H9 (cell line): ENCODE data around the gene TTYH2. TPM values are rescaled to one million over a fixed set of nuclear protein-coding genes. Genes with fewer than 3 reads are reported as not detected.

ENCODE experiments used
- DNase-seq: peaks from one replicate; pipeline ENCODE4 v3.0.0-alpha.2; 2017
- H2AFZ ChIP-seq: one replicate; pipeline ENCODE4 v1.6.1; 2013; ENCODE audit warnings: mild to moderate bottlenecking, low read length, control low read depth, moderate library complexity
- H2AK5ac ChIP-seq: 2 replicates; pipeline ENCODE4 v1.6.1; 2013; ENCODE audit warnings: low read length, control low read depth, mixed read lengths; ENCODE audit not compliant: insufficient read length
- H2BK120ac ChIP-seq: one replicate; pipeline ENCODE4 v1.6.1; 2013; ENCODE audit warnings: low read depth, mild to moderate bottlenecking, low read length, control low read depth, inconsistent platforms; ENCODE audit not compliant: poor library complexity, severe bottlenecking
- H2BK12ac ChIP-seq: 2 replicates; pipeline ENCODE4 v1.6.1; 2013; ENCODE audit warnings: low read length, control low read depth, mixed read lengths, low read depth; ENCODE audit not compliant: insufficient read length
- H2BK15ac ChIP-seq: 2 replicates; pipeline ENCODE4 v1.6.1; 2013; ENCODE audit warnings: low read depth, low read length, control low read depth
- H2BK20ac ChIP-seq: one replicate; pipeline ENCODE4 v1.6.1; 2013; ENCODE audit warnings: low read depth, mild to moderate bottlenecking, low read length, control low read depth, inconsistent platforms; ENCODE audit not compliant: poor library complexity, severe bottlenecking
- H2BK5ac ChIP-seq: 2 replicates; pipeline ENCODE4 v1.6.1; 2013; ENCODE audit warnings: low read length, control low read depth, mixed read lengths; ENCODE audit not compliant: insufficient read length
- H3K14ac ChIP-seq: 2 replicates; pipeline ENCODE4 v1.6.1; 2013; ENCODE audit warnings: low read length, control low read depth; ENCODE audit not compliant: insufficient read depth
- H3K18ac ChIP-seq: 2 replicates; pipeline ENCODE4 v1.6.1; 2013; ENCODE audit warnings: low read depth, mild to moderate bottlenecking, mixed read lengths, low read length, control low read depth; ENCODE audit not compliant: insufficient read length
- H3K23ac ChIP-seq: 2 replicates; pipeline ENCODE4 v1.6.1; 2013; ENCODE audit warnings: low read length, control low read depth, mixed read lengths, low read depth; ENCODE audit not compliant: insufficient read length
- H3K23me2 ChIP-seq: 2 replicates; pipeline ENCODE4 v1.6.1; 2013; ENCODE audit warnings: low read depth, mild to moderate bottlenecking, mixed read lengths, low read length, control low read depth; ENCODE audit not compliant: insufficient read length, poor library complexity, severe bottlenecking
- H3K27ac ChIP-seq: 2 replicates; pipeline ENCODE4 v1.5.1; 2013; ENCODE audit warnings: low read length, control low read depth, mixed read lengths, low read depth; ENCODE audit not compliant: insufficient read length
- H3K27me3 ChIP-seq: 2 replicates; pipeline ENCODE4 v1.6.1; 2013; ENCODE audit warnings: low read length, control low read depth, inconsistent platforms; ENCODE audit not compliant: insufficient read depth
- H3K4ac ChIP-seq: 2 replicates; pipeline ENCODE4 v1.6.1; 2013; ENCODE audit warnings: low read depth, mild to moderate bottlenecking, control low read depth, inconsistent platforms, low read length, moderate library complexity
- H3K4me1 ChIP-seq: 2 replicates; pipeline ENCODE4 v1.6.1; 2013; ENCODE audit warnings: low read length, control low read depth, inconsistent platforms; ENCODE audit not compliant: insufficient read depth
- H3K4me2 ChIP-seq: 2 replicates; pipeline ENCODE4 v1.6.1; 2013; ENCODE audit warnings: low read length, control low read depth, mixed read lengths; ENCODE audit not compliant: insufficient read length, insufficient read depth
- H3K56ac ChIP-seq: 2 replicates; pipeline ENCODE4 v1.6.1; 2013; ENCODE audit warnings: low read depth, mild to moderate bottlenecking, mixed read lengths, low read length, control low read depth; ENCODE audit not compliant: insufficient read length
- H3K79me1 ChIP-seq: 2 replicates; pipeline ENCODE4 v1.6.1; 2013; ENCODE audit warnings: low read depth, mild to moderate bottlenecking, moderate library complexity, low read length, control low read depth, inconsistent platforms; ENCODE audit not compliant: insufficient read depth, poor library complexity, severe bottlenecking
- H3K79me2 ChIP-seq: 2 replicates; pipeline ENCODE4 v1.6.1; 2013; ENCODE audit warnings: low read length, control low read depth, inconsistent platforms; ENCODE audit not compliant: insufficient read depth
- H3K9ac ChIP-seq: 2 replicates; pipeline ENCODE4 v1.6.1; 2013; ENCODE audit warnings: low read length, control low read depth, mixed read lengths; ENCODE audit not compliant: insufficient read length; ENCODE audit errors: extremely low read depth
- H3K9me3 ChIP-seq: one replicate; pipeline ENCODE4 v1.6.1; 2013; ENCODE audit warnings: low read depth, low read length, inconsistent platforms; ENCODE audit not compliant: control insufficient read depth
- H3T11ph ChIP-seq: one replicate; pipeline ENCODE4 v1.6.1; 2013; ENCODE audit warnings: mild to moderate bottlenecking, low read length, control low read depth, inconsistent platforms
- H4K20me1 ChIP-seq: one replicate; pipeline ENCODE4 v1.6.1; 2013; ENCODE audit not compliant: control insufficient read depth, insufficient read length, insufficient read depth
- H4K5ac ChIP-seq: 2 replicates; pipeline ENCODE4 v1.6.1; 2013; ENCODE audit warnings: low read depth, mild to moderate bottlenecking, mixed read lengths, low read length, control low read depth; ENCODE audit not compliant: insufficient read length
- H4K8ac ChIP-seq: replicated peaks from 2 replicates; pipeline ENCODE4 v1.6.1; 2013; ENCODE audit warnings: low read length, control low read depth, mixed read lengths, low read depth; ENCODE audit not compliant: insufficient read length
- H4K91ac ChIP-seq: 2 replicates; pipeline ENCODE4 v1.6.1; 2013; ENCODE audit warnings: low read depth, mild to moderate bottlenecking, moderate library complexity, mixed read lengths, low read length, control low read depth; ENCODE audit not compliant: insufficient read length
- H3K27ac Mint-ChIP-seq, 3 experiments: 2 replicates in 2 of 3; 3 replicates in 1 of 3; pipeline ENCODE4 v1.8.0; 2020 to 2021; ENCODE audit warnings: mixed read lengths in 3 of 3, mild to moderate bottlenecking in 1 of 3, moderate library complexity in 1 of 3
- H3K27me3 Mint-ChIP-seq: 2 replicates; pipeline ENCODE4 v1.8.0; 2021; ENCODE audit warnings: low read depth, mild to moderate bottlenecking, moderate library complexity, mixed read lengths
- H3K36me3 Mint-ChIP-seq, 3 experiments: 2 replicates in 2 of 3; 3 replicates in 1 of 3; pipeline ENCODE4 v1.8.0; 2020 to 2021; ENCODE audit warnings: low read depth in 3 of 3, mixed read lengths in 3 of 3; ENCODE audit not compliant: insufficient read depth in 1 of 3
- H3K4me1 Mint-ChIP-seq, 2 experiments: 2 replicates each; pipeline ENCODE4 v1.8.0; 2020; ENCODE audit warnings: mixed read lengths in 2 of 2
- H3K4me3 Mint-ChIP-seq, 2 experiments: 2 replicates in 1 of 2; 3 replicates in 1 of 2; pipeline ENCODE4 v1.8.0; 2020 to 2021; ENCODE audit warnings: mild to moderate bottlenecking in 2 of 2, mixed read lengths in 2 of 2, moderate library complexity in 1 of 2
- H3K9me3 Mint-ChIP-seq, 2 experiments: 2 replicates in 1 of 2; 3 replicates in 1 of 2; pipeline ENCODE4 v1.8.0; 2020; ENCODE audit warnings: mild to moderate bottlenecking in 2 of 2, mixed read lengths in 2 of 2, moderate library complexity in 1 of 2
- CTCF ChIP-seq: fragments of 200-600 bp; sonication (generic); conservative IDR thresholded peaks from 3 replicates; pipeline ENCODE4 v1.8.0; 2021; ENCODE audit warnings: antibody characterized with exemption, mild to moderate bottlenecking
- WGBS: extraction: QIAGEN DNeasy Blood & Tissue Kit; methylation state at CpG from one replicate; pipeline ENCODE4 v1.1.7; 2013; ENCODE audit warnings: missing lambda C conversion rate, low lambda C conversion rate, mixed read lengths; ENCODE audit not compliant: insufficient read length; ENCODE audit errors: extremely low coverage; 5-methylcytosine and 5-hydroxymethylcytosine counted together
- total RNA-seq: library from RNA; stranded (reverse); gene quantifications from 2 replicates; pipeline ENCODE4 v1.2.1, GENCODE V29; 2021

The TTYH2 gene
- total RNA-seq, 1 experiment from 2014 or later, result 1.6 TPM

DNA sequence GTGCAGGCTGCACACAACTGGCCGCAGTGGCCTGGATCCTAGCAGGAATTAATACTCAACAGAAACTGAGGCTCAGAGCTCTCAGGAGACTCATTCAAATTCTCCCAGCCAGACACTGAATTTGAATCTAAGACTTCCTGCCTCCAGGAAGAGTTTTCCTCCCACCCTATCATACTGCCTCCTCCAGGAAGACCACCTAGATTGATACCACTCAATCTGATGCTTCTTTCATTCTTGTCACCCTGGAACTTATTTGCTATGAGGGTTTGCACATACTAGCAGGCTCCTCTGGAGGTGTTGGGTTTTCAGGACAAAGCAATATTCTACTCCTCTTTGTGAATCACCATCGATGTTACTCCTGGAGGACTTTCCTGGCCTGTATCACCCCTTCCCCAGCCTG is 15.6 kb upstream of the TTYH2 start:
- no peak for DNase-seq
- Histone ChIP-seq H3K23ac (no peak overlapping the region), H3K56ac (no peak overlapping the region), H4K8ac (no peak overlapping the region), H3K14ac (no peak overlapping the region), H3K79me2 (no peaks in the 10 kb centered on the region), H3K27me3 (no peaks in the 10 kb centered on the region; the same call in 1 of the 2 replicates), H4K20me1 (no peaks in the 10 kb centered on the region), H3K79me1 (no peaks in the 10 kb centered on the region), H3K23me2 (no peaks in the 10 kb centered on the region), H3T11ph (no peak overlapping the region), H2BK20ac (no peak overlapping the region), H3K4ac (no peak overlapping the region), H4K5ac (no peak overlapping the region), H3K9ac (no peak overlapping the region), H3K27ac (no peak overlapping the region), H2AK5ac (no peak overlapping the region), H2AFZ (no peak overlapping the region), H2BK5ac (no peak overlapping the region), H3K18ac (no peak overlapping the region), H4K91ac (no peak overlapping the region), H3K4me1 (no peaks in the 10 kb centered on the region), H2BK12ac (no peak overlapping the region), H3K4me2 (no peak overlapping the region), H3K9me3 (no peaks in the 10 kb centered on the region), H2BK120ac (no peak overlapping the region), H2BK15ac (no peak overlapping the region)
- no CpG with 5 or more reads among the region's 2 CpGs for WGBS
- Mint-ChIP-seq H3K36me3 (no peaks in the 10 kb centered on the region), H3K4me1 (peaks cover 5 to 26% of the 10 kb centered on the region in 2 experiments), H3K27ac (no peak overlapping the region), H3K27me3 (peaks cover 62% of the 10 kb centered on the region), H3K4me3 (no peak overlapping the region), H3K9me3 (no peaks in the 10 kb centered on the region)
- TF ChIP-seq CTCF, result no peak
